Measurements from ENCODE around the gene OR10X1. TPM values are rescaled to one million over a fixed set of nuclear protein-coding genes. Genes with fewer than 3 reads are reported as not detected.

The OR10X1 gene
- total RNA-seq, 1 experiment from 2014 or later: not detected

- Histone ChIP-seq H3K4me1 (ENCODE audit: insufficient read depth, low read length) (no peaks in the 10 kb centered on the region), H4K20me1 (ENCODE audit: control insufficient read depth, insufficient read depth, insufficient read length) (no peaks in the 10 kb centered on the region), H4K91ac (ENCODE audit: insufficient read length, low read depth, low read length) (no peak overlapping the region), H3K4ac (ENCODE audit: low read depth, low read length) (no peak overlapping the region), H3K23ac (ENCODE audit: insufficient read length, low read depth, low read length) (no peak overlapping the region), H2BK12ac (ENCODE audit: insufficient read length, low read depth, low read length) (no peak overlapping the region), H3K56ac (ENCODE audit: insufficient read length, low read depth, low read length) (no peak overlapping the region), H3K79me2 (ENCODE audit: insufficient read depth, low read length) (no peaks in the 10 kb centered on the region), H4K8ac (replicated peaks; ENCODE audit: insufficient read length, low read depth, low read length) (no peak overlapping the region), H3K23me2 (ENCODE audit: insufficient read length, low read depth, low read length, poor library complexity, severe bottlenecking) (no peaks in the 10 kb centered on the region), H4K5ac (ENCODE audit: insufficient read length, low read depth, low read length) (no peak overlapping the region), H2BK20ac (ENCODE audit: low read depth, low read length, poor library complexity, severe bottlenecking) (no peak overlapping the region), H3T11ph (ENCODE audit: low read length) (no peak overlapping the region), H3K4me2 (ENCODE audit: insufficient read depth, insufficient read length, low read length) (no peak overlapping the region), H2BK15ac (ENCODE audit: low read depth, low read length) (no peak overlapping the region), H3K9ac (ENCODE audit: extremely low read depth, insufficient read length, low read length) (no peak overlapping the region), H3K27ac (ENCODE audit: insufficient read length, low read depth, low read length) (no peak overlapping the region), H2BK5ac (ENCODE audit: insufficient read length, low read length) (no peak overlapping the region), H3K27me3 (ENCODE audit: insufficient read depth, low read length) (no peaks in the 10 kb centered on the region), H2AK5ac (ENCODE audit: insufficient read length, low read length) (no peak overlapping the region), H2AFZ (ENCODE audit: low read length) (no peak overlapping the region), H2BK120ac (ENCODE audit: low read depth, low read length, poor library complexity, severe bottlenecking) (no peak overlapping the region), H3K14ac (ENCODE audit: insufficient read depth, low read length) (no peak overlapping the region), H3K9me3 (ENCODE audit: control insufficient read depth, low read depth, low read length) (no peaks in the 10 kb centered on the region), H3K79me1 (ENCODE audit: insufficient read depth, low read depth, low read length, poor library complexity, severe bottlenecking) (no peaks in the 10 kb centered on the region), H3K18ac (ENCODE audit: insufficient read length, low read depth, low read length) (no peak overlapping the region)
- Mint-ChIP-seq H3K4me3 (no peak overlapping the region), H3K4me1 (no peaks in the 10 kb centered on the region), H3K27me3 (ENCODE audit: low read depth) (no peaks in the 10 kb centered on the region), H3K36me3 (ENCODE audit: insufficient read depth in 1 of 3, low read depth in 3 of 3) (no peaks in the 10 kb centered on the region), H3K9me3 (no peaks in the 10 kb centered on the region), H3K27ac (no peak overlapping the region)
- no CpG with 5 or more reads among the region's 5 CpGs for WGBS (ENCODE audit: extremely low coverage, insufficient read length, low lambda C conversion rate)
- TF ChIP-seq CTCF (conservative IDR thresholded peaks at IDR 0.05): no peak
- DNase-seq: no peak
These were observed 45.2 kb downstream of the OR10X1 start for GRCh38 chr1:158534496-158534895.

Other genes starting within 250 kb of the OR10X1 start
- gene CD1B, start 248.4 kb downstream of the OR10X1 start, total RNA-seq (2021): not detected in 2 replicates
- gene CD1E, start 226.0 kb downstream of the OR10X1 start, total RNA-seq (2021): not detected in 2 replicates
- not detected in 2 replicates for gene OR10T2, start 180.4 kb downstream of the OR10X1 start, total RNA-seq (2021)
- not detected in 2 replicates for gene OR10K2, start 153.7 kb downstream of the OR10X1 start, total RNA-seq (2021)
- not detected in 2 replicates for gene OR10K1, start 118.1 kb downstream of the OR10X1 start, total RNA-seq (2021)
- not detected in 2 replicates for gene OR10R2, start 107.7 kb downstream of the OR10X1 start, total RNA-seq (2021)
- not detected in 2 replicates for gene OR6Y1, start 25.5 kb downstream of the OR10X1 start, total RNA-seq (2021)
- gene OR6P1, start 9.3 kb downstream of the OR10X1 start, total RNA-seq (2021): not detected in 2 replicates
- not detected in 2 replicates for gene OR10Z1, start 25.4 kb upstream of the OR10X1 start, total RNA-seq (2021)
- not detected in 2 replicates for gene SPTA1, start 106.8 kb upstream of the OR10X1 start, total RNA-seq (2021)
- not detected in 2 replicates for gene OR6K2, start 120.8 kb upstream of the OR10X1 start, total RNA-seq (2021)
- not detected in 2 replicates for gene OR6K3, start 140.8 kb upstream of the OR10X1 start, total RNA-seq (2021)
- not detected in 2 replicates for gene OR6K6, start 174.8 kb upstream of the OR10X1 start, total RNA-seq (2021)
- not detected in 2 replicates for gene OR6N1, start 192.3 kb upstream of the OR10X1 start, total RNA-seq (2021)
- not detected in 2 replicates for gene OR6N2, start 201.3 kb upstream of the OR10X1 start, total RNA-seq (2021)

Measured in H9 (cell line).